ENCODE measurements around the gene ZNF521. TPM values are rescaled to one million over a fixed set of nuclear protein-coding genes. Genes with fewer than 3 reads are reported as not detected.

The ZNF521 gene
- total RNA-seq, 3 donors from 2014 or later, result 30.2 to 67.5 (median 51.8) TPM

DNA sequence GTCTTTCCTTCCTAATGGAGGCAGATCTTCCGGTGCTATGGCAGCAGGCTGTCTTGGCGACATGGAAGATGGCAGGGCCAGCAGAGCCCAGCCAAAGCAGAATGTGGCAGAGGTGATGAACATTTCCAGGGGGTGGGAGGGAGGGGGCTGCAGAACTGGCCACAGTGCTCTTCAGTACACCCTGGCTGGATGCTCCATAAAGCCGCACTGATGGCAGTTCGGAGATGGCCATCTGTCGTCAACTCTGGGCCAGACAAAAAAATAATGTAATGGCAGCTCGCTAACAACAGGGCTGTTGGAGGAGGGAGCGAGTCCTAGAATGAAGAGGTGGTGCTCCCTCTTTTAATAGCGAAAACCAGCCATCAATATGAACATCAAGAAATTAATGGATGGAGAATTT lies 271.0 kb downstream of the ZNF521 start:
- no peak overlapping the region for H3K4me3 ChIP-seq
- intact Hi-C loops (cut with DNase I; ENCODE audit: low total_unique reads), result no loop called here

DNA sequence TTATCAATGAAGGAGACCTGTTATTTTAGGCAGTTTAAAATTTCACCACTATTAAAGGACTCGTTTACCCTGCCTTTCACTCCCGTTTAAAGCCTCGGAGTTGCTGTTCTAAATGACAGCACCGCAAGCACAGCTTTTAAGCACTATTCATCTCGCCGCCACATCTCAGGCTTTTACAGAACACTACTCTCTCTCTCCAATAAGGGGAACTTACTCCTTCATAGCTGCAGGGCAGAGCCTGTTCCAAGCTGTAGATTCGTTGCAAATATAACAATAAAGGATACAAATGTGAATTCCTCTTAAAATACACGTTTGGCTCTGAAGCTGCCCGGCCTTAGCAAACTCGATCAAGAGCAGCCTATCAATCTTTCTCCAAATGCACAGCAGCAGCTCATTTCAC lies 271.8 kb downstream of the ZNF521 start:
- intact Hi-C loops (cut with DNase I; ENCODE audit: low total_unique reads), result no loop called here
- Histone ChIP-seq H3K27me3 (no peaks in the 10 kb centered on the region), H3K27ac (no peak overlapping the region), H3K4me1 (no peaks in the 10 kb centered on the region), H3K9me3 (no peaks in the 10 kb centered on the region), H3K4me3 (no peak overlapping the region), H3K36me3 (no peaks in the 10 kb centered on the region)
- no peak for DNase-seq (ENCODE audit: low spot score in 2 of 2)
- TF ChIP-seq POLR2AphosphoS5 (IDR thresholded peaks at IDR 0.05) (no peak), POLR2A (IDR thresholded peaks at IDR 0.05) (no peak)
- TF ChIP-seq, protein P1, sequence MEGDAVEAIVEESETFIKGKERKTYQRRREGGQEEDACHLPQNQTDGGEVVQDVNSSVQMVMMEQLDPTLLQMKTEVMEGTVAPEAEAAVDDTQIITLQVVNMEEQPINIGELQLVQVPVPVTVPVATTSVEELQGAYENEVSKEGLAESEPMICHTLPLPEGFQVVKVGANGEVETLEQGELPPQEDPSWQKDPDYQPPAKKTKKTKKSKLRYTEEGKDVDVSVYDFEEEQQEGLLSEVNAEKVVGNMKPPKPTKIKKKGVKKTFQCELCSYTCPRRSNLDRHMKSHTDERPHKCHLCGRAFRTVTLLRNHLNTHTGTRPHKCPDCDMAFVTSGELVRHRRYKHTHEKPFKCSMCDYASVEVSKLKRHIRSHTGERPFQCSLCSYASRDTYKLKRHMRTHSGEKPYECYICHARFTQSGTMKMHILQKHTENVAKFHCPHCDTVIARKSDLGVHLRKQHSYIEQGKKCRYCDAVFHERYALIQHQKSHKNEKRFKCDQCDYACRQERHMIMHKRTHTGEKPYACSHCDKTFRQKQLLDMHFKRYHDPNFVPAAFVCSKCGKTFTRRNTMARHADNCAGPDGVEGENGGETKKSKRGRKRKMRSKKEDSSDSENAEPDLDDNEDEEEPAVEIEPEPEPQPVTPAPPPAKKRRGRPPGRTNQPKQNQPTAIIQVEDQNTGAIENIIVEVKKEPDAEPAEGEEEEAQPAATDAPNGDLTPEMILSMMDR (IDR thresholded peaks at IDR 0.05), result no peak

More for the DNA sequence above, 271.0 kb downstream of the ZNF521 start:
- TF ChIP-seq, protein P1 (IDR thresholded peaks at IDR 0.05), result no peak
- no peak for TF ChIP-seq POLR2AphosphoS5 (IDR thresholded peaks at IDR 0.05)
- TF ChIP-seq POLR2A (IDR thresholded peaks at IDR 0.05), result no peak
- DNase-seq (ENCODE audit: low spot score in 2 of 2), result no peak
- Histone ChIP-seq H3K4me1 (no peaks in the 10 kb centered on the region), H3K27me3 (no peaks in the 10 kb centered on the region), H3K27ac (no peak overlapping the region), H3K36me3 (no peaks in the 10 kb centered on the region), H3K9me3 (no peaks in the 10 kb centered on the region)

DNA sequence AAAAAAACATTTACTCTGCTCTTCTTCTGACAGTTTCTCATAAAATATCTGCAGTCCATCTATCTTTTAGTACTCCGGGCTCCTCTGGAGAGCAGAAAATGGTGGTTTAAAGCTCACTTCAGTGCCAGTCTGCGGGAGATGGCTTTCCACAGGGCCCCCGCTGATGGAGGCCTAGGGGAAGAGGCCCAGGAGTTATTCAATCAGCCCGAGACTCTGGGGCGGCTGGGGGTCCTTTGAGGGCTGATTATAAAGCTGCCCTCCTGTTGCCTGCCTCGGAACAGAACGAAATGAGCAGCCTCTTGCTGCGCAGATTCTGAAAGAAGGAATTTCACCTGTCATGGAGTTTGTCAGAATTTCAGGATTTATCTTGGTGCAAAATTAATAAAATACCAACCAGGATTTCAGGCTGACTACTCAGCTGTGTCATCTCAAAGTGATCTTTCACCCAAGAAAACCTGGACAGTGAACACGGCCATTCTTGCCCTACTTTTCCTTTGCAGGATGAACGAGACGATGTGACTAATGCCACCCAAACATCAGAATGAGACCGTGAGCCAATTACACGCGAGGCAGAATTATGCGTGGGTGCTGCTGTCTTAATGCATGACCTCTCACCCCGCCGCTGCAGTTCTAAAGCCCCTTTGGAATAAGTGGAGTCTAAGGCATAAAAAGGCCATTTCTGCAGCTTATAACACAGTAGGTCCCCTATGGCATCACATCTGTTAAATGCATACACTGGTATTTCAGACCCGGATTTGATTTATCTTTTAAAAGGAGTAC lies 273.8 kb downstream of the ZNF521 start:
- no peaks in the 10 kb centered on the region for H3K36me3 ChIP-seq
- no peak overlapping the region for H3K27ac ChIP-seq
- H3K27me3 ChIP-seq, result no peaks in the 10 kb centered on the region
- no peaks in the 10 kb centered on the region for H3K4me1 ChIP-seq
- H3K4me3 ChIP-seq, result no peak overlapping the region
- H3K9me3 ChIP-seq, result no peaks in the 10 kb centered on the region
- no peak for DNase-seq (ENCODE audit: low spot score in 2 of 2)
- intact Hi-C loops (cut with DNase I; ENCODE audit: low total_unique reads), result no loop called here
- TF ChIP-seq POLR2AphosphoS5 (IDR thresholded peaks at IDR 0.05), result no peak
- TF ChIP-seq, protein P1 (IDR thresholded peaks at IDR 0.05), result no peak
- no peak for TF ChIP-seq POLR2A (IDR thresholded peaks at IDR 0.05)

DNA sequence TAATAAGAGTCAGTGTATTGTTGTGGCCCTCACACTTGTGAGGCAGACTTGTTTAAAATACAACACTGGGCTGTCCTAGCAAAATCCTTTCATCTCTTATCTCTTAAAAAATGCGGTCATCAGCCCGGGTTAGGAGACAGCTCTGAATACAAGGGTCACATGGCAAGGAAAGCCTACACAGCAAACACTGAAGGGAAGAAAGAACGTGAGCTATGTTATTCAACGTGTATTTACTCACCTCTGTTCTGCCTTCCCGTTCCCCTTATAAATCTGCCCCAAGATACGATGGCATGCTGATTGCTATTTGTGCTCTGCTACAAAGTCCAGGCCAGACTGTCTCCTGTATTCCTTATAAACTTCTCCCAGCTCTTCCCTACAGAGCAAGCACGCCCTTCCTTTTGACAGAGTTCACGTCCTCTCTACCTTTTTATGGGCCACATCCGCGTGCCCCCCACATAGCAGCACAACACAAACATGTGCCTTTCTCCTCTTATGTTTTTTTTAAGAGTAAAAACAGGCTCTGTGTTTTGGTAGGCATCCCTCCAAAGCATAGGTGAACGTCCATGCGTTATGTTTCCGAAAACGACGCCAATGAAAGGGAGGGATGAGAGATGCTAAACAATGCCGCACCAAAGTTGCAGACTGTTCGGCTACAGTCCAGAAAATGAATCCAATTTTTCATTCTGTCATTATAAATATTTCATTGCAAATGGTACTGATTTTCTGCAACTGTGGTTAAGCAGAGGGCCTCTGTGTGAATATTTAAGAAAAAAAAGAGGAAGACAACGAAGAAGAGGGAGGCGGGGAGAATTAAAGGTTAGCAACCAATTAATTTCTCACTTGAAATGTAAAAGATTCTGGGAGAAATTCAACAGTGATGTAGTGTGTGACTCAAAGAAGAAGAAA lies 274.7 kb downstream of the ZNF521 start:
- no peaks in the 10 kb centered on the region for H3K27me3 ChIP-seq
- DNase-seq (ENCODE audit: low spot score in 2 of 2), result no peak
- intact Hi-C loops (cut with DNase I; ENCODE audit: low total_unique reads), result no loop called here
- H3K4me1 ChIP-seq, result no peaks in the 10 kb centered on the region
- H3K4me3 ChIP-seq, result no peak overlapping the region
- no peaks in the 10 kb centered on the region for H3K9me3 ChIP-seq
- H3K36me3 ChIP-seq, result no peaks in the 10 kb centered on the region
- TF ChIP-seq POLR2A (IDR thresholded peaks at IDR 0.05) (no peak), POLR2AphosphoS5 (IDR thresholded peaks at IDR 0.05) (no peak)
- TF ChIP-seq, protein P1 (IDR thresholded peaks at IDR 0.05), result no peak
- no peak overlapping the region for H3K27ac ChIP-seq

DNA sequence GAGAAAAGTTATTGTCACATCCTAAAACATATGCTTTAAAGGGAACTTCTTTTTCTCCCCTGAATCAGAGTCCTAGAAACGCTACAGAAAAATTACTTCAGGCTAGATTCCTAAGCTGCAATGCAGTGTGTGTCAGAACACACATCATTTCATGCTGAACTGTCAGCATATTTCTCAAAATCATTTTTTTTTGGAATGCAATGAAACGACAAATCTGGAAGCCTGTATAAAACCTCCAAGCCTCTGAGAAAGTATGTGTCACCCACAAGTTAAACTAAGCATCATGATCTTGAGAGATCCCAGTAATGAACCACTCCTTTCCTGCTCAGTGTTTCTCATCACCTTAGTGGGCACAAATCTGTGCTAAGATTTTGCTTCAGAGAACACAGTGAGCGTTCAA lies 276.2 kb downstream of the ZNF521 start:
- intact Hi-C loops (cut with DNase I; ENCODE audit: low total_unique reads), result no loop called here
- Histone ChIP-seq H3K36me3 (no peaks in the 10 kb centered on the region), H3K27ac (no peak overlapping the region), H3K27me3 (no peaks in the 10 kb centered on the region), H3K9me3 (no peaks in the 10 kb centered on the region), H3K4me3 (no peak overlapping the region), H3K4me1 (no peaks in the 10 kb centered on the region)
- TF ChIP-seq POLR2AphosphoS5 (IDR thresholded peaks at IDR 0.05), result no peak
- TF ChIP-seq, protein P1 (IDR thresholded peaks at IDR 0.05), result no peak
- no peak for TF ChIP-seq POLR2A (IDR thresholded peaks at IDR 0.05)
- no peak for DNase-seq (ENCODE audit: low spot score in 2 of 2)

Measured in breast epithelium (tissue), 4 donors.